ENCODE data around the gene CASP10. TPM values are rescaled to one million over a fixed set of nuclear protein-coding genes. Genes with fewer than 3 reads are reported as not detected.

The CASP10 gene
- total and polyA plus RNA-seq, 2 of the 13 experiments (the other 11 are each of a cell fraction or from before 2014, with no cell fraction given) = 22.2 to 23.8 TPM

- TF ChIP-seq ZBTB8A (CRISPR knock-in tag; IDR thresholded peaks at IDR 0.05; ENCODE audit: borderline replicate concordance, low read depth) = no peak
- TF ChIP-seq HDAC2 (CRISPR knock-in tag; IDR thresholded peaks at IDR 0.05) = peak; percentile 77; the same call in 1 of the 2 replicates
- peak; percentile 31; the same call in 1 of the 2 replicates for TF ChIP-seq MIER2 (CRISPR knock-in tag; IDR thresholded peaks at IDR 0.05)
- TF ChIP-seq HNF4A (CRISPR knock-in tag; IDR thresholded peaks at IDR 0.05) = peak; percentile 38; the same call in 1 of the 2 replicates
Observed at GRCh38 chr2:201182650-201183364, at the start of gene CASP10 (continued).

- POLR2A ChIA-PET = no interaction called here
- BruUV-seq (replicated peaks) = no TSS peak
Observed at GRCh38 chr2:201135386-201135785, 47.6 kb upstream of the CASP10 start.

More at GRCh38 chr2:201135386-201135785, 47.6 kb upstream of the CASP10 start:
- FAIRE-seq (no peak), ATAC-seq (no peak), DNase-seq (ENCODE audit: low spot score) (no peak)
- Histone ChIP-seq H3K9ac (ENCODE audit: insufficient read depth, low read depth, low read length) (no peak overlapping the region), H3K79me2 (ENCODE audit: insufficient read depth, low read length) (peaks cover 33% of the 10 kb centered on the region), H3K27me3 (ENCODE audit: control insufficient read depth in 1 of 2, insufficient read depth in 2 of 2, low read length in 2 of 2) (no peaks in the 10 kb centered on the region), H3K4me3 (replicated peaks in 1 of 3; ENCODE audit: insufficient read depth in 1 of 3, low read depth in 2 of 3, low read length in 3 of 3) (no peak overlapping the region), H3K4me2 (ENCODE audit: low read depth, low read length) (no peak overlapping the region), H3K27ac (ENCODE audit: extremely low read length, insufficient read depth, low read length) (no peak overlapping the region), H4K20me1 (ENCODE audit: insufficient read depth, low read length) (no peaks in the 10 kb centered on the region), H3K9me3 (ENCODE audit: low read length) (no peaks in the 10 kb centered on the region), H2AFZ (ENCODE audit: low read length) (no peak overlapping the region), H3K4me1 (ENCODE audit: insufficient read depth, low read length) (no peaks in the 10 kb centered on the region), H3K36me3 (replicated peaks in 1 of 2; ENCODE audit: control insufficient read depth in 1 of 2, insufficient read depth in 2 of 2, low read length in 2 of 2) (peaks cover 45 to 72% of the 10 kb centered on the region in 2 experiments)
- in situ Hi-C loops (cut with HindIII; ENCODE audit: extremely low pct_ligation_motif_present, low pct_unique_long_range_greater_than_20kb) = no loop called here
- CTCF ChIA-PET (ENCODE audit: low intra/inter-chr PET ratio, low total read pairs) = no interaction called here
- WGBS (ENCODE audit: low lambda C conversion rate) = 95% methylated on average over 4 of the region's 4 CpGs
- intact Hi-C loops (cut with micrococcal nuclease; ENCODE audit: unreplicated experiment) = no loop called here
- TF ChIP-seq MBNL3 (CRISPR knock-in tag; conservative IDR thresholded peaks at IDR 0.05) (no peak), NR0B2 (CRISPR knock-in tag; IDR thresholded peaks at IDR 0.05) (no peak), NAIF1 (CRISPR knock-in tag; IDR thresholded peaks at IDR 0.05; ENCODE audit: borderline replicate concordance) (no peak), HIVEP1 (CRISPR knock-in tag; IDR thresholded peaks at IDR 0.05) (no peak), HOXA5 (CRISPR knock-in tag; IDR thresholded peaks at IDR 0.05) (no peak), TARDBP (CRISPR knock-in tag; IDR thresholded peaks at IDR 0.05) (no peak), JUND (CRISPR knock-in tag; IDR thresholded peaks at IDR 0.05) (no peak), GABPA (IDR thresholded peaks at IDR 0.05; ENCODE audit: low read depth, low read length) (no peak), GABPA (CRISPR knock-in tag; IDR thresholded peaks at IDR 0.05; ENCODE audit: low read depth) (no peak), XBP1 (CRISPR knock-in tag; IDR thresholded peaks at IDR 0.05) (no peak), ZNF572 (CRISPR knock-in tag; IDR thresholded peaks at IDR 0.05) (no peak), FOXA3 (CRISPR knock-in tag; IDR thresholded peaks at IDR 0.05) (no peak), ZMAT3 (CRISPR knock-in tag; conservative IDR thresholded peaks at IDR 0.05) (no peak), THAP7 (CRISPR knock-in tag; IDR thresholded peaks at IDR 0.05) (no peak), ZNF569 (CRISPR knock-in tag; IDR thresholded peaks at IDR 0.05; ENCODE audit: borderline replicate concordance) (no peak), TIGD3 (CRISPR knock-in tag; IDR thresholded peaks at IDR 0.05; ENCODE audit: borderline replicate concordance) (no peak)

Measured in HepG2 (cell line).